ENCODE results near the gene IGF2BP3.

DNA sequence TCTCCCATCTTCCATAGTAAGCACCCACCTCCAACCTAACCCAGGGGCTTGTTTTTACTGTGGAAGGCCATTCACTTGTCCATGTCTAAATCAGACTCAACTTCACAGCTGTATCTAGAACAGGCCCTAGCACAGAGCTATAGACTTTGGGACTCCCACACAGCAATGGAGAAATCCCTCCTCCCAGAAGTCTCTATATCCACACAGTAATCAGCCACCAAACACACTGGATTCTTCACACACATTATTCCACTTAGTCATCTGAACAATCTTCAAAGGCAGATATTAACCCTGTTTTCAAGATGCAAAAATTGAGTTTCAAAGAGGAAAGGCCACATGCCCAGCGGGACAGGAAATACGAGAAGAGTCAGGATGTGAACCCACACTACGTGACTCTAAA is 89.3 kb downstream of the IGF2BP3 start:
- no peak for TF ChIP-seq CTCF (IDR thresholded peaks at IDR 0.05; ENCODE audit: extremely low read depth in 1 of 2, insufficient read depth in 1 of 2, low read depth in 1 of 2, low read length in 2 of 2)
- TF ChIP-seq POLR2A (IDR thresholded peaks at IDR 0.05; ENCODE audit: low read depth, low read length) = no peak
- TF ChIP-seq POLR2AphosphoS5 (IDR thresholded peaks at IDR 0.05; ENCODE audit: insufficient read depth, low read depth, low read length) = no peak
- no peak for TF ChIP-seq MYC (IDR thresholded peaks at IDR 0.05; ENCODE audit: low read depth, low read length)
- no peak for TF ChIP-seq GATA2 (IDR thresholded peaks at IDR 0.05; ENCODE audit: insufficient read depth, insufficient read length, low read depth, low read length)
- TF ChIP-seq EZH2 (IDR thresholded peaks at IDR 0.05; ENCODE audit: borderline replicate concordance, low read depth, low read length, severe bottlenecking) = no peak
- no peak for TF ChIP-seq JUN (IDR thresholded peaks at IDR 0.05; ENCODE audit: borderline replicate concordance, insufficient read depth, insufficient read length, low read depth)

All from endothelial cell of umbilical vein (primary cell).